Measurements from ENCODE around the gene ASB1. TPM values are rescaled to one million over a fixed set of nuclear protein-coding genes. Genes with fewer than 3 reads are reported as not detected.

ASB1 gene
- total and polyA plus RNA-seq, 10 of the 15 experiments (the other 5 are each of a cell fraction or from before 2014, with no cell fraction given): 5.2 to 31.2 (median 25.8) TPM

GRCh38 chr2:238475034-238475433, 48.3 kb downstream of the ASB1 start:
- ATAC-seq: no peak
- H3K27ac ChIP-seq (ENCODE audit: control insufficient read depth, insufficient read depth): no peak overlapping the region
- H3K4me3 ChIP-seq: no peak overlapping the region
- BruUV-seq (replicated peaks): no TSS peak
- intact Hi-C loops (cut with micrococcal nuclease; ENCODE audit: unreplicated experiment) (no loop called here), in situ Hi-C loops (cut with MboI) (no loop called here)
- no peak for TF ChIP-seq CHD2 (IDR thresholded peaks at IDR 0.05; ENCODE audit: borderline replicate concordance, low read depth, low read length)
- TF ChIP-seq POLR2A (IDR thresholded peaks at IDR 0.05; ENCODE audit: low read depth, low read length): no peak
- DNase-seq (ENCODE audit: low read depth, low spot score): no peak
- H3K4me2 ChIP-seq (ENCODE audit: control insufficient read depth, insufficient read depth): no peak overlapping the region
- ChIA-PET CTCF (no interaction called here), SMC1A (ENCODE audit: uncharacterized antibody, unreplicated experiment) (no interaction called here), RAD21 (ENCODE audit: unreplicated experiment) (no interaction called here), POLR2A (no interaction called here)
- H2AFZ ChIP-seq (ENCODE audit: control insufficient read depth, low read depth, low read length): no peak overlapping the region
- H3K9ac ChIP-seq (ENCODE audit: control insufficient read depth, insufficient read depth, low read length): no peak overlapping the region
- no peaks in the 10 kb centered on the region for H3K36me3 ChIP-seq (ENCODE audit: control insufficient read depth in 2 of 2, insufficient read depth in 2 of 2, low read length in 1 of 2)
- H3K27me3 ChIP-seq (replicated peaks in 1 of 2; ENCODE audit: control insufficient read depth in 2 of 2, insufficient read depth in 2 of 2, low read length in 1 of 2): no peaks in the 10 kb centered on the region
- no peaks in the 10 kb centered on the region for H3K4me1 ChIP-seq (ENCODE audit: control insufficient read depth, insufficient read depth, low read length)
- H3K9me3 ChIP-seq (replicated peaks; ENCODE audit: control insufficient read depth, insufficient read depth, low read length): peaks cover 2% of the 10 kb centered on the region; the same call in 1 of the 3 replicates
- no peaks in the 10 kb centered on the region for H4K20me1 ChIP-seq (ENCODE audit: control insufficient read depth, insufficient read depth)
- WGBS (ENCODE audit: insufficient coverage, insufficient replicate concordance, low lambda C conversion rate, missing lambda C conversion rate): 29% methylated on average over 1 of the region's 1 CpG
- no peak for FAIRE-seq
- no peaks in the 10 kb centered on the region for H3K79me2 ChIP-seq (ENCODE audit: control insufficient read depth, insufficient read depth, low read length)

GRCh38 chr2:238475566-238475965, 48.8 kb downstream of the ASB1 start:
- no peak overlapping the region for H3K27ac ChIP-seq (ENCODE audit: control insufficient read depth, insufficient read depth)
- no TSS peak for BruUV-seq (replicated peaks)
- H3K36me3 ChIP-seq (ENCODE audit: control insufficient read depth in 2 of 2, insufficient read depth in 2 of 2, low read length in 1 of 2): no peaks in the 10 kb centered on the region
- no peaks in the 10 kb centered on the region for H3K79me2 ChIP-seq (ENCODE audit: control insufficient read depth, insufficient read depth, low read length)
- in situ Hi-C loops (cut with MboI) (no loop called here), intact Hi-C loops (cut with micrococcal nuclease; ENCODE audit: unreplicated experiment) (no loop called here)
- WGBS (ENCODE audit: insufficient coverage, insufficient replicate concordance, low lambda C conversion rate, missing lambda C conversion rate): 50% methylated on average over 1 of the region's 1 CpG
- POLR2A ChIA-PET: no interaction called here
- H3K4me2 ChIP-seq (ENCODE audit: control insufficient read depth, insufficient read depth): no peak overlapping the region
- RAD21 ChIA-PET (ENCODE audit: unreplicated experiment): no interaction called here
- H3K4me1 ChIP-seq (ENCODE audit: control insufficient read depth, insufficient read depth, low read length): no peaks in the 10 kb centered on the region
- no peak for TF ChIP-seq HDGF (IDR thresholded peaks at IDR 0.05)
- SMC1A ChIA-PET (ENCODE audit: uncharacterized antibody, unreplicated experiment): no interaction called here
- CTCF ChIA-PET: no interaction called here
- H3K9ac ChIP-seq (ENCODE audit: control insufficient read depth, insufficient read depth, low read length): no peak overlapping the region
- no peak for ATAC-seq
- H4K20me1 ChIP-seq (ENCODE audit: control insufficient read depth, insufficient read depth): no peaks in the 10 kb centered on the region
- H2AFZ ChIP-seq (ENCODE audit: control insufficient read depth, low read depth, low read length): no peak overlapping the region
- peaks cover 2% of the 10 kb centered on the region; the same call in 1 of the 3 replicates for H3K9me3 ChIP-seq (replicated peaks; ENCODE audit: control insufficient read depth, insufficient read depth, low read length)
- DNase-seq (ENCODE audit: low read depth, low spot score): no peak
- no peak overlapping the region for H3K4me3 ChIP-seq
- H3K27me3 ChIP-seq (replicated peaks in 1 of 2; ENCODE audit: control insufficient read depth in 2 of 2, insufficient read depth in 2 of 2, low read length in 1 of 2): no peaks in the 10 kb centered on the region
- no peak for FAIRE-seq

Measured in GM12878 (cell line).